HG02970 (cell line): Measurements from ENCODE around the gene MBD3L3.
"Not testable (repeated sequence)": the region's sequence is repeated elsewhere in the genome, so short reads cannot be mapped to it uniquely, and the experiment has no call there.

Experiments used
- ATAC-seq: cut with Tn5 transposase; IDR thresholded peaks from one replicate; pipeline ENCODE4 v1.9.1; 2021; ENCODE audit warnings: mild to moderate bottlenecking, moderate library complexity, moderate number of reproducible peaks; ENCODE audit not compliant: unreplicated experiment, low FRiP score

MBD3L3 gene

DNA sequence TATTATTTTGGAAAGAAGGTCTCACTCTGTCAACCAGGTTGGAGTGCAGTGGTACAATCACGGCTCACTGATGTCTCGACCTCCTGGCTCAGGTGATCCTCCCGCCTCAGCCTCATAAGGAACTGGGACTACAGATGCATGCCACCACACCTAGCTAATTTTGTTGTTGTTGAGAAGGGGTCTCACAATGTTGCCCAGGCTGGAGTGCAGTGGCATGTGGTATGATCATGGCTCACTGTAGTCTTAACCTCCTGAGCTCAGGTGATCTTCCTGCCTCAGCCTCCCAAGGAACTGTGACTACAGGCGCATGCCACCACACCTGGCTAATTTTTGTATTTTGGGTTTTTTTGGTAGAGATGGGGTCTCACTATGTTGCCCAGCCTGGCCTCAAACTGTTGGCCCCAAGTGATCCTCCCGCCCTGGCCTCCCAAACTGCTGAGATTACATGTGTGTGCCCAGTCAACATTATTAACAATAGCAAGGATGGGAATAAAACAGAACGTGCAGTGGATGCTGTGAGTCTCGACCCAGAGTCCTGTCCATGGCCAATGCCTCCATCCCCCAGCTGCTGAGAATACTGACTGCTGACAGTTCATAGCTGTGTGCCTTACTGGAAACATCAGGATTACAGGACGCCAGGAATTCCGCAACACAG is 5.4 kb upstream of the MBD3L3 start:
- ATAC-seq = no peak

DNA sequence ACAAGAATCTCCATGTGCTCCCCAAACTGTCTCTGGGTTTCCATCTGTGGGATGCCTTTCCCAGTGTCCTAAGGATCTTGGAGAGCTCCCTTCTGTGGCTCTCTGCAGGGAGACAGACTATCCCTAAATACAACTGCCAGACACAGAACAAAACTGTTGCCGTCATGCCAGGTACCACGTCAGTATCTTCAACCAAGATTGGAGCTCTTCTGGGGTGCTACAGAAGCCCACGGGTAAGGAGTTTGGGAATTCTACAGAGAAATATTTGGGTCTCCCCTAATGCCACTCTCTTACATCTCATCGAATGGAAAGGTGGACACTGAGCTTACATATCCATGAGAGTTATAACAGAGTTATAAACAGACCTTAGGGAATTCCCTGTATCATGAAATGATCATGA is 4.9 kb upstream of the MBD3L3 start:
- no peak for ATAC-seq

DNA sequence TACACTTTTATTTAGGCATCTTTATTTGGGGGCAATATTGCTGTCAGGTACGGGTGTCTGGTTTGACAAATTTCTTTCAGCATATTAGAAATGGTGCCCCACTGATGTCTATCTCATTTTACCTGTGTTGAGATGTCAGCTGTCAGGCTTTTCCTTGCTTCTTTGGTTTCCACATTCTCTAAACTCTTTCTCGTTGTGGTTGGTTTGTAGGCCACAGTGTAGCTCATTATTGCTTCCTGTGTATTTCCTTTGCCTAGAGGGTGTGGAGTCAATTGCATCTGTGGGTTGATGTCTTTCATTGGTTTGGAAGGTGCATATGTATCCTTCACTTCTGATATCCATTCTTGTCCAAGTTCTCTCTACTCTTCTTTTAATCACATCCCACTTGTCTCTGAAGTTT is 1.5 kb upstream of the MBD3L3 start:
- not testable (repeated sequence) for ATAC-seq

DNA sequence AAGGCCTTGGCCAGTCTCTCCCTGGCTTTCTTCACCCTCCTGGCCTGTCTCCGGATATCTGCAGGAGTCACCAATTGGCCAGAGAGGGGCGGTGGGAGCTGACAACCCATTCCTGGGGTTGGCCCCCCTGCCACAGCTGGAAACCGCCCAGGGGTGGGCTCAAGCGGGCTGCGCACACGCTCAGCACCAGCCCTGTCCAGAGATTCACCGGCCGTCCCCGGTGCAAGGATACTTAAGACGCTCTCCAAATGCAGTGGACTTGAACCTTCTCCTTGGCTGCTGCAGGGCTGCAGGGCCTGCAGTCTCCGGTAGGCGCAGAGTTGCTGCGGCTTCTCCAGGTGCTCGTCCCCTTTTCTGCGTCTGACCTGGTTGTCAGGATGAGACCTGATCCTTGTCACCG is 2.1 kb downstream of the MBD3L3 start:
- ATAC-seq = not testable (repeated sequence)

DNA sequence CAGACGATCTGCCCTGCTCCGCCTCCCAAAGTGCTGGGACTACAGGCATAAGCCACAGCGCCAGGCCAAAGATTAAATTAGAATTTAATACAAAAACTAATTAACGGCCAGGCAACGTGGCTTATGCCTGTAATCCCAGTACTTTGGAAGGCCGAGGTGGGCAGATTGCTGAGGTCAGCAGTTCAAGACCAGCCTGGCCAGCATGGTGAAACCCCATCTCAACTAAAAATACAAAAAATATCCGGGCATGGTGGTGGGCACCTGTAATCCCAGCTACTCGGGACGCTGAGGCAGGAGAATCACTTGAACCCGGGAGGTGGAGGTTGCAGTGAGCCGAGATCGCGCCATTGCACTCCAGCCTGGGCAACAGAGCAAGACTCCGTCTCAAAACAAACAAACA is 2.8 kb downstream of the MBD3L3 start:
- ATAC-seq = not testable (repeated sequence)

DNA sequence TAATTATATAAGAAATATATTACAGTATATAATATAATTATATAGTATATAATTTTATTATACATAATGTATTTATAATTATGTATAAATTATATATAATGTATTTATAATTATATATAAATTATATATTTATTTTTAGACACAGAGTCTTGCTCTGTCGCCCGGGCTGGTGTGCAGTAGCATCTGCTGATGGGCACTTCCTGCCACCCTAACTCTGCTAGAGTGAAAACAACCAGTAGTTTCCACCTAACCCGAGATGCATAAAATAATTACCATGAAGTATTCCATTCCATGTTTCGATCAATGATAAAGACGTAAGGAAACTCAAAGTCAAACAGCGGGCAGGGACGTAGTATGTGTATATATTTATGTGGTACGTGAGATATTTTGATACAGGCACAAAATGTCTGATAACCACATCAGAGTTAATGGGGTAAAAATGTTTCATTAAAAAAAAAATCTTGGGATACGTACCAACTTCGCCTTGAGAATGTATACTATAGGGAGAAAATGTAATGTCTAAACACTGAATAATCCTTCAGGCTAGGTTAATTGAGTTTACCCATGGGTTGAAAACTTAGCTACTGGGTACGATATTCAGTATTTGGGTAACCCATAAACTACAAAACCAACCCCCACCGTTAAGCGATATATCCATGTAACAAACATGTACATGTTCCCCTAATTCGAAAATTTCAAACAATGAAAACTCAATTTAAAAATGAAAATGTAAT is 3.7 kb downstream of the MBD3L3 start:
- not testable (repeated sequence) for ATAC-seq

DNA sequence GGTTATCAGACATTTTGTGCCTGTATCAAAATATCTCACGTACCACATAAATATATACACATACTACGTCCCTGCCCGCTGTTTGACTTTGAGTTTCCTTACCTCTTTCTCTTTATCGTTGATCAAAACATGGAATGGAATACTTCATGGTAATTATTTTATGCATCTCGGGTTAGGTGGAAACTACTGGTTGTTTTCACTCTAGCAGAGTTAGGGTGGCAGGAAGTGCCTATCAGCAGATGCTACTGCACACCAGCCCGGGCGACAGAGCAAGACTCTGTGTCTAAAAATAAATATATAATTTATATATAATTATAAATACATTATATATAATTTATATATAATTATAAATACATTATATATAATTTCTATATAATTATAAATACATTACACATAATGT is 5.6 kb downstream of the MBD3L3 start:
- ATAC-seq = not testable (repeated sequence)

DNA sequence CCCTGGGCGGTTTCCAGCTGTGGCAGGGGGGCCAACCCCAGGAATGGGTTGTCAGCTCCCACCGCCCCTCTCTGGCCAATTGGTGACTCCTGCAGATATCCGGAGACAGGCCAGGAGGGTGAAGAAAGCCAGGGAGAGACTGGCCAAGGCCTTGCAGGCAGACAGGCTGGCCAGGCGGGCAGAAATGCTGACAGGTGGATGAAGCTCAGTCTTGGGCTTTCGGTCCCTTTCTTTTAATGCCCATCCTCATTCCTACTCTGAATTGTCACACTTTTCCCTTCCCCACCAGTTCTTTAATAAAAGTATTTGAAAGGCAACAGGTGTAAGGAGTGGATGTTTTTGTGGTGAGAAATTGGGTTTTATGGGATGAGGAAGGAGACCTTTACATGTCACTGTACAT is 7.1 kb downstream of the MBD3L3 start:
- not testable (repeated sequence) for ATAC-seq

DNA sequence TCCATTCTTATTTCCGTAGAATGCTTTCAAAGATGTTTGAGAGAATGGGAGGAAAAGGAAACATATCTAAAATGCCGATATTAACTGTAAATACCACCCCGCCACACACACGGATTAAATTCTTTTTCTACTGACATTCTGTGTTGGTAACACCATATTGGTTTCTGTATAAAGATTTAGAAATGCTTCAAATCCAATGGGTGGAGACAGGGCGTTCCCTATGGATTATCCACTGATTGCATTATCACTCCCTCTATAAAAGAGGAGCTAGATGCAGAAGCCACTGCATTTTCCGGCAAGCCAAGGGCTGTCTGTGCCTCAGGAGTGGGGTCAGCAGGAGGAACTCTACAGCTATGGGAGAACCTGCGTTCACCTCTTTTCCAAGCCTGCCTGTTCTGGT is 9.5 kb downstream of the MBD3L3 start, which contains the start of gene MBD3L2:
Gene MBD3L2 (plus strand): TSS at position 301 of the 400 bp plus-strand sequence. CDS start 53 bp downstream, at position 354.
- not testable (repeated sequence) for ATAC-seq

DNA sequence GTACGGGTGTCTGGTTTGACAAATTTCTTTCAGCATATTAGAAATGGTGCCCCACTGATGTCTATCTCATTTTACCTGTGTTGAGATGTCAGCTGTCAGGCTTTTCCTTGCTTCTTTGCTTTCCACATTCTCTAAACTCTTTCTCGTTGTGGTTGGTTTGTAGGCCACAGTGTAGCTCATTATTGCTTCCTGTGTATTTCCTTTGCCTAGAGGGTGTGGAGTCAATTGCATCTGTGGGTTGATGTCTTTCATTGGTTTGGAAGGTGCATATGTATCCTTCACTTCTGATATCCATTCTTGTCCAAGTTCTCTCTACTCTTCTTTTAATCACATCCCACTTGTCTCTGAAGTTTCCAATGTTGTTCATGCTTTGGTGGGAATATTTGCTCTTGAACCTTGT is 16.9 kb downstream of the MBD3L3 start:
- not testable (repeated sequence) for ATAC-seq

DNA sequence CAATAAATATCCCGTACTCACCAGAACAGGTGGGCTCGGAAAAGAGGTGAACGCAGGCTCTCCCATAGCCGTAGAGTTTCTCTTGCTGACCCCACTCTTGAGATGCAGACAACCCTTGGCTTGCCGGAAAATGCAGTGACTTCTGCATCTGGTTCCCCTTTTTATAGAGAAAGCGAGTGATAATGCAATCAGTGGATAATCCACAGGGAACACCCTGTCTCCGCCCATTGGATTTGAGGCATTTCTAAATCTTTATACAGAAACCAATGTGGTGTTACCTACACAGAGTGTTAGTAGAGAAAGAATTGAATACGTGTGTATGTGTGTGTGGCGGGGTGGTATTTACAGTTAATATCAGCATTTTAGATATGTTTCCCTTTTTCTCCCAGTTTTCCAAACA is 18.4 kb downstream of the MBD3L3 start, which contains the start of gene MBD3L4:
Gene MBD3L4 (minus strand): TSS at position 101 of the 400 bp plus-strand sequence. CDS start 35 bp downstream, at position 66.
- ATAC-seq = not testable (repeated sequence)

DNA sequence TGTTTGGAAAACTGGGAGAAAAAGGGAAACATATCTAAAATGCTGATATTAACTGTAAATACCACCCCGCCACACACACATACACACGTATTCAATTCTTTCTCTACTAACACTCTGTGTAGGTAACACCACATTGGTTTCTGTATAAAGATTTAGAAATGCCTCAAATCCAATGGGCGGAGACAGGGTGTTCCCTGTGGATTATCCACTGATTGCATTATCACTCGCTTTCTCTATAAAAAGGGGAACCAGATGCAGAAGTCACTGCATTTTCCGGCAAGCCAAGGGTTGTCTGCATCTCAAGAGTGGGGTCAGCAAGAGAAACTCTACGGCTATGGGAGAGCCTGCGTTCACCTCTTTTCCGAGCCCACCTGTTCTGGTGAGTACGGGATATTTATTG is 28.2 kb downstream of the MBD3L3 start, which contains the start of gene MBD3L5:
Gene MBD3L5 (plus strand): TSS at position 301 of the 400 bp plus-strand sequence. CDS start 34 bp downstream, at position 335.
- ATAC-seq = not testable (repeated sequence)

DNA sequence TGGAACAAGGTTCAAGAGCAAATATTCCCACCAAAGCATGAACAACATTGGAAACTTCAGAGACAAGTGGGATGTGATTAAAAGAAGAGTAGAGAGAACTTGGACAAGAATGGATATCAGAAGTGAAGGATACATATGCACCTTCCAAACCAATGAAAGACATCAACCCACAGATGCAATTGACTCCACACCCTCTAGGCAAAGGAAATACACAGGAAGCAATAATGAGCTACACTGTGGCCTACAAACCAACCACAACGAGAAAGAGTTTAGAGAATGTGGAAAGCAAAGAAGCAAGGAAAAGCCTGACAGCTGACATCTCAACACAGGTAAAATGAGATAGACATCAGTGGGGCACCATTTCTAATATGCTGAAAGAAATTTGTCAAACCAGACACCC is 29.7 kb downstream of the MBD3L3 start:
- ATAC-seq = not testable (repeated sequence)

DNA sequence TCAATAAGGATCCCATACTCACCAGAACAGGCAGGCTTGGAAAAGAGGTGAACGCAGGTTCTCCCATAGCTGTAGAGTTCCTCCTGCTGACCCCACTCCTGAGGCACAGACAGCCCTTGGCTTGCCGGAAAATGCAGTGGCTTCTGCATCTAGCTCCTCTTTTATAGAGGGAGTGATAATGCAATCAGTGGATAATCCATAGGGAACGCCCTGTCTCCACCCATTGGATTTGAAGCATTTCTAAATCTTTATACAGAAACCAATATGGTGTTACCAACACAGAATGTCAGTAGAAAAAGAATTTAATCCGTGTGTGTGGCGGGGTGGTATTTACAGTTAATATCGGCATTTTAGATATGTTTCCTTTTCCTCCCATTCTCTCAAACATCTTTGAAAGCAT is 37.1 kb downstream of the MBD3L3 start, which contains the start of gene MBD3L2B:
Gene MBD3L2B (minus strand): TSS at position 101 of the 400 bp plus-strand sequence. CDS start 34 bp downstream, at position 67.
- not testable (repeated sequence) for ATAC-seq

DNA sequence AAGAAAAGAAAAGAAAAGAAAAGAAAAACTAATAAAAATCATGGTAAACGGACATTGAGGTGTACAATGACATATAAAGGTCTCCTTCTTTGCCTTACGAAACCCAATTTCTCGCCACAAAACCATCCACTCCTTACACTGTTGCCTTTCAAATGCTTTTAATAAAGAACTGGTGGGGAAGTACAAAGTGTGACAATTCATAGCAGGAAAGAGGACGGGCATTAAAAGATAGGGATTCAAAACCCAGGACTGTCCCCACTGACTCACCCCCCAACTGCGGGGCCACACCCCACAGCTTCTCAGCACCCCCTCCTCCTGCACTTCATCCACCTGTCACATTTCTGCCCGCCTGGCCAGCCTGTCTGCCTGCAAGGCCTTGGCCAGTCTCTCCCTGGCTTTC is 39.6 kb downstream of the MBD3L3 start:
- no peak for ATAC-seq

DNA sequence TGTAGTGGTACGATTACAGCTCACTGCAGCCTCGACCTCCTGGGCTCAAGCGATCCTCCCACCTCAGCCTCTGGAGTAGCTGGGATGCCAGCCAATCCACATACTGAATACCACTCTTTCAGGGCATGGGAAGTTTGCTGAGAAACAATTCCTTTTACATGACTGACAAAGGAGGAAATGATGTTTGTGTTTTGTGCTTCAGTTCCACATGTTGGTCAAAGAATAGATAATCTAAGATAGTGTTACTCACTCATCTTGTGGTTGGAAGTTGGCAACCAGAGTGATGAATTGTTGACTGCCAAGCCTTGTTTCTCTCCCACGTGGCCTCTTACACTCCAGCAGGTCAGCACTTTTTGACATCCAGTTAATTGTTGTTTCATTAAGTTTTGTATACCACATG is 44.8 kb downstream of the MBD3L3 start:
- no peak for ATAC-seq

DNA sequence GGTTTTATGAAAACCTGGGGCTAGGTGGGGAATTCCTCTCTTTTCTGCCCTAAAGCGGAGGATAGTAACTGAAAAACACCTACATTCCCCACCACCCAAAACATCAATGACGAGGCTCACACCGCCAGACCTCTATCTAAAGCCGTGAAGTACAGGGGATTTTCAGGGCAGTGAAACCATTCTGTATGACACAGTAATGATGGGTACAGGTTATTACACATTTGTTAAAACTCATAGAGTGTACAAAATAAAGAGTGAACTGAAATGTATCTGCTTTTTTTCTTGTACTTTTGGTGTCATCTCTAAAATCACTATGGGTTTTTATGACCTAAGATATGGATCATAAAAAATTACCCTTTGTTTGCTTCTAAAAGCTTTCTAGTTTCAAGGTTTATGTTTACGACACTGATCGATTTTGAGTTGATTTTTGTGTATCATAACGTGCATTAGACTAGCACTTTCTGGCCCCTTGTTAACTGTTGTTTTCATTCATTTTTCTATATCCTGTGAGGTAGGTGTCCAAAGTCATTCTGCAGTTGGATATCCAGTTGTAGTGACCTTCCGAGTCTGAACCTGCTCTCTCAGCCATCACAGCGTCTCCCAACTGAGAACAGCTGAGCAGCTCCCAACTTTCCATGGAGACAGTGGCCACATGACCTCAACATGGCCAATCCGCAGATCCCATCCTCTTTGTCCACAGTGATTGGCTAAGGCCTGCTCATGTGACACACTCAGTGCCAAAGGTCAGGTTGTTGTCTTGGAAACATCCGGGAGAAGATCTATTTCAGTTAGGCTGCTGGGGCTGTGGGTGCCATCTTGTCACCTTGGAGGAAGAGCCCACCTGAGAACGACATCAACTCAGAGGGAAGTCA is 47.5 kb downstream of the MBD3L3 start:
- ATAC-seq = no peak

DNA sequence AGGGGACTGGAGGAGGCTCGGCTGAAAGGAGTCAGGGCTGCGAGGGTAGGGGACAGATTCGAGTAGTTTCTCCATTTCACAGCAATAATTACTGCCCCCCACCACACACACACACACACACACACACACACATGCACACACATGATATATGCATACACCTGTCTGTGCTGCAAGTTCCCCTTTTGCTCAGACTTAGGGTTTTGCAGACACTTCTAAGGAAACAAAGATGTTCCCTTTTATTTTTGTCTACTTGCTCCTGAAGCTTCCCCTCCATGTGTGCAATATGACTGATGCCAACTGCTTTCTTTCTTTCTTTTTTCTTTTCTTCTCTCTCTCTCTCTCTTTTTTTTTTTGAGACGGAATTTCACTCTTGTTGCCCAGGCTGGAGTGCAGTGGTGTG is 50.6 kb downstream of the MBD3L3 start:
- no peak for ATAC-seq
